NT2/D1 (cell line): ENCODE results near the gene SFRP5.

Experiments used
- SUZ12 ChIP-seq: IDR thresholded peaks from 2 replicates; pipeline ENCODE4 v1.6.1; 2011; ENCODE audit not compliant: insufficient read length, insufficient read depth; ENCODE audit errors: extremely low read depth
- YY1 ChIP-seq: IDR thresholded peaks from 2 replicates; pipeline ENCODE4 v1.6.1; 2011; ENCODE audit not compliant: insufficient read length, insufficient read depth

- no peak for TF ChIP-seq YY1
- TF ChIP-seq SUZ12 = no peak
These were observed 1.5 kb downstream of the SFRP5 start for GRCh38 chr10:97770255-97770654.
